Measurements from ENCODE around the gene MAPKAPK5. TPM values are rescaled to one million over a fixed set of nuclear protein-coding genes. Genes with fewer than 3 reads are reported as not detected.

Gene MAPKAPK5
- total RNA-seq, result 26.6 and 29.3 TPM in 2 replicates

DNA sequence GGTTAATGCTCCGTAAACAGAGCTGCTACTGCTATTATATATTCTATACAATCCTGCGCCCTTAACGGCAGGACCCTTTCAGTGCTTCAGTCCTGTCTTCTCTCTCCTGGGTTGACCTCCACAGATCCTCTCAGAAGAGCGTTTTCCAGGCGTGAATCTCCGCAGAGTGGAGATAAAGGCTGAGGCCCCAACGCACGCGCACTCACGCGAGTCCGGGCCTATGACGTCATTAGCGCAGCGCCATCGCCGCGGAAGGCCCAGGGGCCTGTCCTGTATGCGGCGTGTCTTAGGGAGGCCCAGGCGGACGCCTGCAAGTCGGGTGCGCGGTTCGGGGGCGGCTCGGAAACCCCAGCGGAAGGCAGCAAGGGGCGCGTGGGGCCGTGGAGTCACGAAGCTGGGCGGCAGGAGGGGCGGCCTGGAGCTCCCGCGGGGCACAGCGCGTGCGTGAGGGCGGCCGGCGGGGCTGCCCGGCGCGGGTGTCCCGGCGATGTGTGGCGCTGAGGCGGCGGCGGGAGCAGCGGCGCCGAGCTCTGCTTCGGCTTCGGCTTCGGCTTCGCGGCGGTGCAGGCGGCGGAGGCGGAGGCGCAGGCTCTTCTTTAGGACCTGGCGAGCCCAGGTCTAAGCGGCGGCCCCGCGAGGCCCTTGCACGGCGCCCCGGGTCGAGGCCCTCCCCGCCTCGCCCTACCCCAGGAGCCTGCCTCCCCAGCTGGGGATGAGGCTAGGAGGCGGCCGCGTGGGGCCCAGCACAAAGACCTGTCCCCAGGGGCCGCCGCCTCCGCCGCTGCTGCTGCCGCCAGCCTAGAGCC is at the start of gene MAPKAPK5:
Gene MAPKAPK5, plus strand, starts transcription at position 479 of the 806 bp plus-strand sequence. CDS start 506 bp downstream, outside the sequence.

Other genes with a start within 250 kb of the MAPKAPK5 start
- 15.1 and 28.5 TPM in 2 replicates for gene ATXN2, start 242.9 kb upstream of the MAPKAPK5 start, total RNA-seq
- 16.3 and 18.4 TPM in 2 replicates for gene BRAP, start 156.3 kb upstream of the MAPKAPK5 start, total RNA-seq
- 7.1 and 12.1 TPM in 2 replicates for gene ACAD10, start 156.2 kb upstream of the MAPKAPK5 start, total RNA-seq
- 62.4 and 63.2 TPM in 2 replicates for gene ALDH2, start 75.3 kb upstream of the MAPKAPK5 start, total RNA-seq
- 1.1 and 2.7 TPM in 2 replicates for gene TMEM116, start 170.9 kb downstream of the MAPKAPK5 start, total RNA-seq
- 59.2 and 97.3 TPM in 2 replicates for gene ERP29, start 171.2 kb downstream of the MAPKAPK5 start, total RNA-seq

All from endothelial cell of coronary artery (primary cell).